Osteoblast (primary cell): ENCODE measurements around the gene MRPL45. TPM values are rescaled to one million over a fixed set of nuclear protein-coding genes. Genes with fewer than 3 reads are reported as not detected.

Source experiments
- DNase-seq: peaks from one replicate; pipeline ENCODE4 v3.0.0; 2011; ENCODE audit warnings: low spot score, mixed read lengths; ENCODE audit not compliant: insufficient read length; ENCODE audit errors: missing footprints
- H2AFZ ChIP-seq: 2 replicates; pipeline ENCODE4 v1.6.0; 2011; ENCODE audit warnings: mild to moderate bottlenecking, low read length
- H3K27ac ChIP-seq: 2 replicates; pipeline ENCODE4 v1.5.1; 2011; ENCODE audit warnings: mild to moderate bottlenecking, low read depth, low read length, moderate library complexity
- H3K27me3 ChIP-seq: 2 replicates; pipeline ENCODE4 v1.6.0; 2012; ENCODE audit warnings: mild to moderate bottlenecking, control low read depth, inconsistent platforms, low read length, moderate library complexity; ENCODE audit not compliant: insufficient read depth
- H3K36me3 ChIP-seq: 2 replicates; pipeline ENCODE4 v1.5.1; 2011; ENCODE audit warnings: mild to moderate bottlenecking, low read length, control low read depth, moderate library complexity; ENCODE audit not compliant: insufficient read depth
- H3K4me1 ChIP-seq: 2 replicates; pipeline ENCODE4 v1.5.1; 2011; ENCODE audit warnings: mild to moderate bottlenecking, low read length, control low read depth, moderate library complexity; ENCODE audit not compliant: insufficient read depth
- H3K4me2 ChIP-seq: 2 replicates; pipeline ENCODE4 v1.6.0; 2011; ENCODE audit warnings: mild to moderate bottlenecking, low read length; ENCODE audit not compliant: insufficient read depth
- H3K4me3 ChIP-seq: fragments of 200-600 bp; sonication (generic); 3 replicates; pipeline ENCODE4 v1.5.1; 2012; ENCODE audit warnings: mild to moderate bottlenecking, low read length, inconsistent platforms; ENCODE audit not compliant: insufficient read depth
- H3K79me2 ChIP-seq: 2 replicates; pipeline ENCODE4 v1.6.0; 2012; ENCODE audit warnings: mild to moderate bottlenecking, low read length, control low read depth, inconsistent platforms; ENCODE audit not compliant: insufficient read depth
- H3K9me3 ChIP-seq: 2 replicates; pipeline ENCODE4 v1.5.1; 2011; ENCODE audit warnings: low read depth, low read length, control low read depth
- H4K20me1 ChIP-seq: 2 replicates; pipeline ENCODE4 v1.6.0; 2012; ENCODE audit warnings: mild to moderate bottlenecking, low read length, control low read depth; ENCODE audit not compliant: insufficient read depth
- total RNA-seq: library from RNA; depleted of rRNA; stranded (reverse); fragments of >200 nt; gene quantifications from 2 replicates; pipeline ENCODE4 v1.2.3, GENCODE V29; 2012
- TF ChIP-seq, protein P1 (sequence below): IDR thresholded peaks from 2 replicates; pipeline ENCODE4 v1.5.1; 2011; ENCODE audit warnings: mild to moderate bottlenecking, low read depth, low read length, moderate library complexity; ENCODE audit errors: extremely low read depth

MRPL45 gene
- total RNA-seq, 1 donor = 40.9 TPM

DNA sequence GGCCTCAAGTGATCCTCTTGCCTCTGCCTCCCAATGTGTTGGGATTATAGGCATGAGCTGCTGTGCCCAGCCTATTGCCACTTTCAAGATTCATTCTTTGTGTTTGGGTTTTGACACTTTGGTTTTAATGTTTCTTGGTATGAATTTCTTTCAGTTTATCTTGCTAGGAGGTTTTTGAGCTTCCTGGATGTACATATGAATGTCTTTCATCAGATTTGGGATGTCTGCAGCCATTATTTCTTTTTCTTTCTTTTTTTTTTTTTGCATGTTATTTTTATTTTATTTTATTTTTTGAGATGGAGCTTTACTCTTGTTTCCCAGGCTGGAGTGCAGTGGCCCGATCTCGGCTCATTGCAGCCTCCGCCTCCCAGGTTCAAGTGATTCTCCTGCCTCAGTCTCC lies 18.5 kb downstream of the MRPL45 start:
- H3K27me3 ChIP-seq = no peaks in the 10 kb centered on the region
- H3K4me1 ChIP-seq = no peaks in the 10 kb centered on the region
- no peaks in the 10 kb centered on the region for H4K20me1 ChIP-seq
- H3K36me3 ChIP-seq = peaks cover 5% of the 10 kb centered on the region
- no peak for DNase-seq
- no peaks in the 10 kb centered on the region for H3K79me2 ChIP-seq
- TF ChIP-seq, protein P1, sequence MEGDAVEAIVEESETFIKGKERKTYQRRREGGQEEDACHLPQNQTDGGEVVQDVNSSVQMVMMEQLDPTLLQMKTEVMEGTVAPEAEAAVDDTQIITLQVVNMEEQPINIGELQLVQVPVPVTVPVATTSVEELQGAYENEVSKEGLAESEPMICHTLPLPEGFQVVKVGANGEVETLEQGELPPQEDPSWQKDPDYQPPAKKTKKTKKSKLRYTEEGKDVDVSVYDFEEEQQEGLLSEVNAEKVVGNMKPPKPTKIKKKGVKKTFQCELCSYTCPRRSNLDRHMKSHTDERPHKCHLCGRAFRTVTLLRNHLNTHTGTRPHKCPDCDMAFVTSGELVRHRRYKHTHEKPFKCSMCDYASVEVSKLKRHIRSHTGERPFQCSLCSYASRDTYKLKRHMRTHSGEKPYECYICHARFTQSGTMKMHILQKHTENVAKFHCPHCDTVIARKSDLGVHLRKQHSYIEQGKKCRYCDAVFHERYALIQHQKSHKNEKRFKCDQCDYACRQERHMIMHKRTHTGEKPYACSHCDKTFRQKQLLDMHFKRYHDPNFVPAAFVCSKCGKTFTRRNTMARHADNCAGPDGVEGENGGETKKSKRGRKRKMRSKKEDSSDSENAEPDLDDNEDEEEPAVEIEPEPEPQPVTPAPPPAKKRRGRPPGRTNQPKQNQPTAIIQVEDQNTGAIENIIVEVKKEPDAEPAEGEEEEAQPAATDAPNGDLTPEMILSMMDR = no peak
- H2AFZ ChIP-seq = no peak overlapping the region
- no peak overlapping the region for H3K27ac ChIP-seq
- H3K4me3 ChIP-seq = no peak overlapping the region
- no peaks in the 10 kb centered on the region for H3K9me3 ChIP-seq
- no peak overlapping the region for H3K4me2 ChIP-seq

DNA sequence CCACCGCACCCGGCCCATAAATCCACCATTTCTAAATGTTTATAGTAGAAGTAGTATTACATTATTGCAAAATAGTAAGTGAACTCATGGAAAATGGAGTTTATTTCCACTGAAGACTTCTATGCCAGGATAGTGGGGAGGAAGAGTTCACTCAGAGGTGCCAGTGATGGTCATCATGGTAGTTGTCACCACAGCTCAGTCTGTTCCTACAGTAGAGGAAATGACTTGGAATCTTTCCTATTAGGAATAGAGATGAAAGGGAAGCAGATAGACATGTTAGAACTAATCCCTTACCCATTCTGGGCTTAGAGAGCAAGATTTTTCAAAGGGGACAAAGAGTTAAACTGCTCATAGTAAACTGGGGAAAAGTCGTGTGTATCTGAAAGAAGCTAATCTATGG lies 20.1 kb downstream of the MRPL45 start:
- TF ChIP-seq, protein P1 = no peak
- Histone ChIP-seq H3K27me3 (no peaks in the 10 kb centered on the region), H3K36me3 (peaks cover 8% of the 10 kb centered on the region), H3K27ac (no peak overlapping the region), H3K79me2 (no peaks in the 10 kb centered on the region), H3K9me3 (no peaks in the 10 kb centered on the region), H3K4me3 (no peak overlapping the region), H3K4me2 (no peak overlapping the region), H4K20me1 (no peaks in the 10 kb centered on the region), H3K4me1 (no peaks in the 10 kb centered on the region), H2AFZ (no peak overlapping the region)
- DNase-seq = peak; percentile 58

- H3K9me3 ChIP-seq = no peaks in the 10 kb centered on the region
- no peak for DNase-seq
- H3K79me2 ChIP-seq = no peaks in the 10 kb centered on the region
- TF ChIP-seq, protein P1 = no peak
- no peak overlapping the region for H3K4me3 ChIP-seq
- no peak overlapping the region for H2AFZ ChIP-seq
- H3K36me3 ChIP-seq = peaks cover 14% of the 10 kb centered on the region
- H3K4me2 ChIP-seq = no peak overlapping the region
- H3K27me3 ChIP-seq = no peaks in the 10 kb centered on the region
- H3K27ac ChIP-seq = no peak overlapping the region
- H3K4me1 ChIP-seq = no peaks in the 10 kb centered on the region
- H4K20me1 ChIP-seq = no peaks in the 10 kb centered on the region
Observed at GRCh38 chr17:38320482-38320881, 23.5 kb downstream of the MRPL45 start.

- peaks cover 13% of the 10 kb centered on the region for H3K36me3 ChIP-seq
- TF ChIP-seq, protein P1 = peak; percentile 49
- no peak overlapping the region for H3K27ac ChIP-seq
- H3K9me3 ChIP-seq = no peaks in the 10 kb centered on the region
- no peaks in the 10 kb centered on the region for H3K79me2 ChIP-seq
- no peaks in the 10 kb centered on the region for H3K4me1 ChIP-seq
- H3K4me3 ChIP-seq = no peak overlapping the region
- H3K27me3 ChIP-seq = no peaks in the 10 kb centered on the region
- peak; percentile 86 for DNase-seq
- no peaks in the 10 kb centered on the region for H4K20me1 ChIP-seq
- H2AFZ ChIP-seq = no peak overlapping the region
- H3K4me2 ChIP-seq = no peak overlapping the region
Observed at GRCh38 chr17:38322156-38322779, 25.3 kb downstream of the MRPL45 start.
